ENCODE data around the gene CD164L2. TPM values are rescaled to one million over a fixed set of nuclear protein-coding genes. Genes with fewer than 3 reads are reported as not detected.

Gene CD164L2
- total RNA-seq, 2 experiments from 2014 or later = not detected

GRCh38 chr1:27358038-27358927 lies 24.9 kb downstream of the CD164L2 start:
- intact Hi-C loops (cut with DNase I, micrococcal nuclease) = no loop called here
- Histone ChIP-seq H3K4me3 (ENCODE audit: low read length) (no peak overlapping the region), H3K36me3 (ENCODE audit: insufficient read depth, low read length) (peaks cover 2% of the 10 kb centered on the region), H3K27ac (ENCODE audit: low read depth in 1 of 2, low read length in 2 of 2) (no peak overlapping the region), H3K4me1 (ENCODE audit: insufficient read depth, low read length) (peaks cover 61% of the 10 kb centered on the region), H3K9me3 (ENCODE audit: control insufficient read depth in 1 of 2, insufficient read depth in 1 of 2, low read length in 2 of 2) (no peaks in the 10 kb centered on the region), H3K27me3 (ENCODE audit: control insufficient read depth in 1 of 2, insufficient read depth in 2 of 2, low read length in 2 of 2) (no peaks in the 10 kb centered on the region)
- Mint-ChIP-seq H3K36me3 (ENCODE audit: low read depth) (no peaks in the 10 kb centered on the region), H3K27ac (no peak overlapping the region), H3K4me1 (ENCODE audit: low read depth) (peaks cover 52% of the 10 kb centered on the region), H3K9me3 (no peaks in the 10 kb centered on the region), H3K27me3 (no peaks in the 10 kb centered on the region), H3K4me3 (peak overlapping the region; percentile 83)
- POLR2A ChIA-PET = interaction anchor here (0.8 to 5.0 kb wide), 11 partner anchors 8 to 246 kb away, joined by 3 to 56 read pairs (median 5); partner anchors contain the start of genes AHDC1, MAP3K6, SYTL1 and TMEM222
- CTCF ChIA-PET = interaction anchor here (0.5 to 3.4 kb wide), 19 partner anchors 8 to 508 kb away, joined by 3 to 33 read pairs (median 5); partner anchors contain the start of genes CD164L2, MAP3K6 and SYTL1
- DNase-seq = peak in 1 of 14 experiments; percentile 20
- TF ChIP-seq CTCF (IDR thresholded peaks at IDR 0.05) = no peak
- ATAC-seq (ENCODE audit: poor library complexity) = no peak

- Mint-ChIP-seq H3K27ac (peak overlapping the region; percentile 75), H3K4me3 (peak overlapping the region; percentile 83), H3K36me3 (ENCODE audit: low read depth) (no peaks in the 10 kb centered on the region), H3K9me3 (no peaks in the 10 kb centered on the region), H3K4me1 (ENCODE audit: low read depth) (peaks cover 47% of the 10 kb centered on the region), H3K27me3 (no peaks in the 10 kb centered on the region)
- TF ChIP-seq CTCF (IDR thresholded peaks at IDR 0.05) = peak; percentile 98
- Histone ChIP-seq H3K4me3 (ENCODE audit: low read length) (peak overlapping the region; percentile 57), H3K27me3 (ENCODE audit: control insufficient read depth in 1 of 2, insufficient read depth in 2 of 2, low read length in 2 of 2) (no peaks in the 10 kb centered on the region), H3K36me3 (ENCODE audit: insufficient read depth, low read length) (peaks cover 4% of the 10 kb centered on the region), H3K4me1 (ENCODE audit: insufficient read depth, low read length) (peaks cover 61% of the 10 kb centered on the region), H3K9me3 (ENCODE audit: control insufficient read depth in 1 of 2, insufficient read depth in 1 of 2, low read length in 2 of 2) (no peaks in the 10 kb centered on the region), H3K27ac (ENCODE audit: low read depth in 1 of 2, low read length in 2 of 2) (peak overlapping the region in 1 of 2 donors; percentile 31)
- intact Hi-C loops (cut with DNase I, micrococcal nuclease) = loop anchor here (1.0 to 2.0 kb wide), 4 partner anchors 15 to 38 kb away; partner anchors contain the start of genes GPR3 (in 1 of the 2) and SYTL1 (in 1 of the 2)
- peak; percentile 87 for ATAC-seq (ENCODE audit: poor library complexity)
- DNase-seq = peak; percentile 70 to 92 (median 80)
- ChIA-PET CTCF (interaction anchor here (0.5 to 3.4 kb wide), 21 partner anchors 9 to 895 kb away, joined by 3 to 33 read pairs (median 5); partner anchors contain the start of genes CD164L2, MAP3K6, SLC9A1 and SYTL1), POLR2A (interaction anchor here (0.6 to 5.0 kb wide), 13 partner anchors 8 to 1289 kb away, joined by 3 to 56 read pairs (median 4); partner anchors contain the start of genes AHDC1, MAP3K6, SYTL1 and TMEM222)
Observed at GRCh38 chr1:27357281-27358037, 25.7 kb downstream of the CD164L2 start.
